HepG2 (cell line): ENCODE data around the gene KIF26B. TPM values are rescaled to one million over a fixed set of nuclear protein-coding genes. Genes with fewer than 3 reads are reported as not detected.

Source experiments
- ATAC-seq: fragments of 200-7000 bp; cut with Tn5 transposase; 3 replicates; pipeline ENCODE4 v1.9.1; 2020; ENCODE audit warnings: mild to moderate bottlenecking, moderate library complexity
- BruUV-seq: library from RNA; stranded (reverse); fragments of 400-500 nt; replicated peaks from 2 replicates; lab custom pipeline; 2021; lab: Mats Ljungman, UMichigan
- CTCF ChIA-PET: fragments of 300-600 bp; formaldehyde crosslinking; extraction: SDS; loops from one replicate; lab custom pipeline; 2021; ENCODE audit warnings: low total read pairs, inconsistent platforms, low intra/inter-chr PET ratio; lab: Yijun Ruan, JAX
- POLR2A ChIA-PET: fragments of 350-600 bp; sonication (Branson Sonifier 250); formaldehyde crosslinking; loops from one replicate; lab custom pipeline; 2020; ENCODE audit warnings: antibody characterized with exemption, inconsistent platforms; lab: Yijun Ruan, JAX
- DNase-seq: peaks from one replicate; pipeline ENCODE4 v3.0.0-alpha.2; 2015; ENCODE audit warnings: low spot score
- FAIRE-seq: peaks from 3 replicates; lab custom pipeline; 2011; peaks lifted over from hg19 to GRCh38; lab: Jason Lieb, UNC
- H2AFZ ChIP-seq: one replicate; pipeline ENCODE4 v1.6.1; 2011; ENCODE audit warnings: low read length, inconsistent platforms
- H3K27ac ChIP-seq: fragments of 300-600 bp; 3 replicates; pipeline ENCODE4 v1.8.0; 2011; ENCODE audit warnings: mixed run types, mild to moderate bottlenecking, mixed read lengths, low read length, inconsistent platforms; ENCODE audit not compliant: insufficient read depth; ENCODE audit errors: extremely low read length
- H3K27me3 ChIP-seq, 2 experiments: fragments of 200-600 bp in 1 of 2; 2 replicates in 1 of 2; 3 replicates in 1 of 2; pipeline versions ENCODE4 v1.6.0 to v1.8.0; 2011; ENCODE audit warnings: low read length in 2 of 2, mild to moderate bottlenecking in 2 of 2, moderate library complexity in 2 of 2, inconsistent platforms in 1 of 2; ENCODE audit not compliant: insufficient read depth in 2 of 2, control insufficient read depth in 1 of 2
- H3K36me3 ChIP-seq, 2 experiments: fragments of 200-600 bp in 1 of 2; replicated peaks in 1 of 2; 2 replicates in 1 of 2; 3 replicates in 1 of 2; pipeline versions ENCODE4 v1.5.1 to v1.8.0; 2011; ENCODE audit warnings: low read length in 2 of 2, inconsistent platforms in 1 of 2; ENCODE audit not compliant: insufficient read depth in 2 of 2, control insufficient read depth in 1 of 2
- H3K4me1 ChIP-seq: 2 replicates; pipeline ENCODE4 v1.5.1; 2012; ENCODE audit warnings: low read length, inconsistent platforms; ENCODE audit not compliant: insufficient read depth
- H3K4me2 ChIP-seq: 2 replicates; pipeline ENCODE4 v1.6.0; 2011; ENCODE audit warnings: low read depth, low read length, inconsistent platforms
- H3K4me3 ChIP-seq, 3 experiments: fragments of 200-600 bp in 1 of 3; sonication (generic), shearing (Covaris generic) in 1 of 3; replicated peaks in 1 of 3; 2 replicates each; pipeline ENCODE4 v1.5.1; 2011 to 2016; ENCODE audit warnings: low read length in 3 of 3, inconsistent platforms in 2 of 3, low read depth in 2 of 3, mild to moderate bottlenecking in 2 of 3, control low read depth in 1 of 3, mixed read lengths in 1 of 3; ENCODE audit not compliant: insufficient read depth in 1 of 3
- H3K79me2 ChIP-seq: one replicate; pipeline ENCODE4 v1.6.1; 2011; ENCODE audit warnings: low read length, inconsistent platforms; ENCODE audit not compliant: insufficient read depth
- H3K9ac ChIP-seq: 2 replicates; pipeline ENCODE4 v1.6.0; 2011; ENCODE audit warnings: mild to moderate bottlenecking, low read depth, low read length, inconsistent platforms; ENCODE audit not compliant: insufficient read depth
- H3K9me3 ChIP-seq: 2 replicates; pipeline ENCODE4 v1.5.1; 2012; ENCODE audit warnings: mild to moderate bottlenecking, low read length
- H4K20me1 ChIP-seq: 2 replicates; pipeline ENCODE4 v1.6.0; 2011; ENCODE audit warnings: inconsistent platforms, mild to moderate bottlenecking, low read length, moderate library complexity; ENCODE audit not compliant: insufficient read depth
- ESRRA ChIP-seq: sonication (generic); formaldehyde crosslinking; IDR thresholded peaks from 2 replicates; pipeline ENCODE4 v1.5.1; 2020; ENCODE audit warnings: mild to moderate bottlenecking, low read depth, missing genetic modification reagents
- HNF4A ChIP-seq: sonication (generic); formaldehyde crosslinking; IDR thresholded peaks from 2 replicates; pipeline ENCODE4 v1.4.0; 2020; ENCODE audit warnings: missing genetic modification reagents
- MXD4 ChIP-seq: IDR thresholded peaks from 2 replicates; pipeline ENCODE4 v1.6.1; 2016; ENCODE audit warnings: mild to moderate bottlenecking, missing biosample characterization, missing genetic modification reagents
- NFYB ChIP-seq: sonication (generic); formaldehyde crosslinking; IDR thresholded peaks from 2 replicates; pipeline ENCODE4 v1.4.0; 2020; ENCODE audit warnings: missing genetic modification reagents
- PAF1 ChIP-seq: IDR thresholded peaks from 2 replicates; pipeline ENCODE4 v1.6.1; 2016; ENCODE audit warnings: missing genetic modification reagents, missing compliant biosample characterization
- PATZ1 ChIP-seq: sonication (generic); formaldehyde crosslinking; IDR thresholded peaks from 2 replicates; pipeline ENCODE4 v1.4.0; 2020; ENCODE audit warnings: missing genetic modification reagents
- POLR2A ChIP-seq, 2 experiments: IDR thresholded peaks; 2 replicates each; pipeline ENCODE4 v1.6.1; 2011; ENCODE audit warnings: low read depth in 2 of 2, low read length in 2 of 2, mild to moderate bottlenecking in 1 of 2, moderate library complexity in 1 of 2; ENCODE audit not compliant: insufficient read depth in 1 of 2
- SIN3A ChIP-seq: IDR thresholded peaks from 2 replicates; pipeline ENCODE4 v1.6.1; 2011; ENCODE audit warnings: low read depth, mild to moderate bottlenecking, control low read depth, low read length, borderline replicate concordance
- ZKSCAN8 ChIP-seq: IDR thresholded peaks from 2 replicates; pipeline ENCODE4 v1.6.1; 2016; ENCODE audit warnings: borderline replicate concordance, missing genetic modification reagents, missing compliant biosample characterization
- ZMAT3 ChIP-seq: sonication (generic); formaldehyde crosslinking; conservative IDR thresholded peaks from 2 replicates; pipeline ENCODE4 v1.7.0; 2021; ENCODE audit warnings: missing genetic modification reagents
- ZMYM2 ChIP-seq: sonication (generic); formaldehyde crosslinking; IDR thresholded peaks from 2 replicates; pipeline ENCODE4 v1.8.0; 2022; ENCODE audit warnings: mild to moderate bottlenecking, missing genetic modification reagents
- ZNF180 ChIP-seq: sonication (generic); formaldehyde crosslinking; IDR thresholded peaks from 2 replicates; pipeline ENCODE4 v1.4.0; 2020; ENCODE audit warnings: low read depth, missing genetic modification reagents, borderline replicate concordance
- ZNF205 ChIP-seq: IDR thresholded peaks from 2 replicates; pipeline ENCODE4 v1.6.1; 2018; ENCODE audit warnings: missing biosample characterization, missing genetic modification reagents
- ZNF280D ChIP-seq: sonication (generic); formaldehyde crosslinking; IDR thresholded peaks from 2 replicates; pipeline ENCODE4 v1.5.1; 2020; ENCODE audit warnings: mild to moderate bottlenecking, missing genetic modification reagents
- ZNF326 ChIP-seq: sonication (generic); formaldehyde crosslinking; IDR thresholded peaks from 2 replicates; pipeline ENCODE4 v1.4.0; 2020; ENCODE audit warnings: missing genetic modification reagents, borderline replicate concordance
- ZNF446 ChIP-seq: sonication (generic); formaldehyde crosslinking; IDR thresholded peaks from 2 replicates; pipeline ENCODE4 v1.5.0; 2020; ENCODE audit warnings: mild to moderate bottlenecking, missing genetic modification reagents
- WGBS: methylation state at CpG from one replicate; pipeline ENCODE4 v1.1.6; 2017; ENCODE audit warnings: low lambda C conversion rate; 5-methylcytosine and 5-hydroxymethylcytosine counted together
- in situ Hi-C: cut with HindIII; loops from 2 replicates; pipeline ENCODE4 v1.10.0; 2017; ENCODE audit warnings: low pct_unique_long_range_greater_than_20kb; ENCODE audit not compliant: extremely low pct_ligation_motif_present
- intact Hi-C: fragments of 100-400 bp; cut with micrococcal nuclease; formaldehyde crosslinking; loops from one replicate; pipeline ENCODE4 v1.10.0; 2022; ENCODE audit not compliant: unreplicated experiment
- polyA plus RNA-seq, 8 experiments: library from polyadenylated mRNA; depleted of rRNA in 3 of 8; stranded (reverse) in 7 of 8; unstranded in 1 of 8; fragments of >200 nt; fragmentation: Illumina TruSeq in 4 of 8; extraction: Trizol in 4 of 8; gene quantifications; 2 replicates each; pipeline versions ENCODE4 v1.2.1 to v1.2.3, GENCODE V29; 2011 to 2016; ENCODE audit warnings: low read depth in 4 of 8, missing spikeins in 1 of 8, mixed read lengths in 1 of 8; ENCODE audit not compliant: insufficient read depth in 1 of 8
- total RNA-seq, 5 experiments: library from RNA; depleted of rRNA; stranded (reverse); fragments of >200 nt; fragmentation: Illumina TruSeq; extraction: Trizol; gene quantifications; 2 replicates each; pipeline ENCODE4 v1.2.3, GENCODE V29; 2016; ENCODE audit warnings: low read depth in 1 of 5

The KIF26B gene
- total and polyA plus RNA-seq, 2 of the 13 experiments (the other 11 are each of a cell fraction or from before 2014, with no cell fraction given): 0.08 to 0.09 TPM

GRCh38 chr1:245128381-245129101 lies 26.2 kb upstream of the KIF26B start:
- ChIA-PET CTCF (no interaction called here), POLR2A (no interaction called here)
- H3K27me3 ChIP-seq: peaks cover 0 to 16% of the 10 kb centered on the region in 2 experiments; a peak in 4 of 5 replicates
- intact Hi-C loops: no loop called here
- FAIRE-seq (no peak), DNase-seq (no peak), ATAC-seq (no peak)
- WGBS: 72% methylated on average over 20 of the region's 20 CpGs
- H3K4me2 ChIP-seq: no peak overlapping the region
- H3K4me3 ChIP-seq: no peak overlapping the region
- H4K20me1 ChIP-seq: no peaks in the 10 kb centered on the region
- BruUV-seq: no TSS peak
- no peak overlapping the region for H3K9ac ChIP-seq
- H3K36me3 ChIP-seq: no peaks in the 10 kb centered on the region
- TF ChIP-seq ZNF326 (CRISPR knock-in tag): no peak
- no peak for TF ChIP-seq HNF4A (CRISPR knock-in tag)
- TF ChIP-seq ZNF446 (CRISPR knock-in tag): no peak
- no peak for TF ChIP-seq PATZ1 (CRISPR knock-in tag)
- no peak for TF ChIP-seq NFYB
- no peak for TF ChIP-seq SIN3A
- no peak for TF ChIP-seq PAF1
- no peak for TF ChIP-seq ZMYM2 (CRISPR knock-in tag)
- no peak for TF ChIP-seq ESRRA (CRISPR knock-in tag)
- TF ChIP-seq POLR2A (IDR thresholded peaks at IDR 0.05; ENCODE audit: insufficient read depth in 1 of 2, low read depth in 2 of 2, low read length in 2 of 2): no peak
- TF ChIP-seq ZKSCAN8 (CRISPR knock-in tag): no peak
- TF ChIP-seq ZNF280D (CRISPR knock-in tag): no peak
- TF ChIP-seq ZMAT3: no peak
- TF ChIP-seq MXD4: no peak
- TF ChIP-seq ZNF205: no peak
- no peak for TF ChIP-seq ZNF180 (CRISPR knock-in tag)
- in situ Hi-C loops: no loop called here
- peaks cover 18% of the 10 kb centered on the region for H3K4me1 ChIP-seq
- H3K9me3 ChIP-seq: no peaks in the 10 kb centered on the region
- H3K79me2 ChIP-seq: no peaks in the 10 kb centered on the region
- no peak overlapping the region for H3K27ac ChIP-seq
- no peak overlapping the region for H2AFZ ChIP-seq
